NCI-H526 treated with DMSO at 0.1 percent for 48 hours (cell line): ENCODE measurements around the gene UBE2H.

Experiments
- DNase-seq: peaks from one replicate; lab custom pipeline; 2025; lab: John Stamatoyannopoulos, UW

Gene UBE2H

DNA sequence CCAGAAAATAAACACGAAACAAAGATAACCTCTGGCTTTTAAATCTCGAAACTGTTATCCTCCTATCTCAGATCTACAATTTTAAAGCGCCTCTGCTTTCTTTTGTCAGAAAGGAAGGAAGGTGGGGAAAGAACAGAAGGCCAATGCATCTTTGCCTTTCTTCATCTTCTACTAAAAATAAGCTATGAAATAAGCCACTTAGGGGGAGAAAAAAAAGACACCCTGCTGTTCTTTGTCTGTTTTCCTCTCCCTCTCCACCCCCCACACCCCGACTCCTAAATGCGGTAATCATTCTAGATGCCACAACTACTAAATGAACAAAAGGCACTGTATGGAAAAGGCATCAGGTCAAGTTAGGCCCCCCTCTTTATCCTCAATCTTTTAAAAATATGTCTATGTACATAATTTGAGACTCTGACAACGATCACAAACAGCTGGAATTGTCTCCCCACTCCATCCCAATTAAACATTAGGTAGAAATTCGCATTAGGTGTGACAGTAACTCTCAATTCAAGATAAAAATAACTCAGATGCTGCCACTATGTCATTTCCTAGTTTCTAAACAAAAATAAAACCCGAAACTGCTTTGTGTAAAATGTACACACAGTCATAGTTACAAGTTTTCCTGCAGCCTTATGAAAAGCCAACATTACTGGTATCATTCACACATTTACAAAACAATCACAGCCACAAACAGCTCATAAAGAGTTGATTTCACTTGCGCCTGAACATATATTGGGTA is 2.4 kb downstream of the UBE2H start:
- no peak for DNase-seq

DNA sequence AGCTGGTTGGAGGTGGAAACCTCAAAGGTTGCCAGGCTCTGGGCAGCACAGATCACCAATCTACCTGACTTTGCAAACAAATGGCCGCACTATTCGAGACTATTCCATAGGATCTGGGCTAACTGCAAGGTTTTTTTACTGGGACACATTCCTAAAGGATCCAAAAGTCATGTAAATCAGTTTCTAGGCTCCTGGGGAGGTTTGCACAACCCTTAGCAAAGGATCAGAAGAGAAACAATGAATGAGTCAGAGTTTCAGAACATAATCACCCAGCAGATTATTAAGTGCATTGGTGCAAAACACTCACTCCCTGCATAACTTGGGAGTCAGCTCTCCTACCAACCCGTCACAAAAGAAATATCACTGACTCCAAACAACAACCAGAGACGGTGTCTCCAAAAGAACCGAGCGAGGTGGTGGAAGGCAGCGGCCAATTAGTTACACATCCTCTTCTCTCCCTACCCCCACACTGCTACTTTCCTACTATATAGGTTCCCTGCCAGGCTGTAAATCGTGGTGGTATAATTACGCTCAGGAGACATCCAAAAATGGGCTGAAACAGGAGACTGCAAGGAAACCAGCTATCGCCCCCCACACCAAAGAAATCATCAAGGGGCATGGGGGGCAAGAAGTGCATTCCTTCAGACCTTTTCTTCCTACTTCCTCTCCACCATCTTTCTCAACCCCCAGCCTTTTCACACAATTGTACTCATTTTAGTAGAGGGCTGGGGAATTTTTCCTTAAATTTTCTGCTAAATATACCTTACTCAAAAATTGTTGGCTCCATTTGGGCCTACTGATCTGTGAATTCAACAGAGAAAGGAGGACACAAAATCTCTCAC is 3.2 kb downstream of the UBE2H start:
- DNase-seq = peak; percentile 57

GRCh38 chr7:129948877-129949291 is 3.9 kb downstream of the UBE2H start:
- DNase-seq = peak; percentile 95

- no peak for DNase-seq
Measured at GRCh38 chr7:129948338-129948737, 4.4 kb downstream of the UBE2H start.

- DNase-seq = no peak
Measured at GRCh38 chr7:129947701-129948100, 5.1 kb downstream of the UBE2H start.

- no peak for DNase-seq
Measured at GRCh38 chr7:129947049-129947448, 5.7 kb downstream of the UBE2H start.

GRCh38 chr7:129946282-129946681 is 6.5 kb downstream of the UBE2H start:
- no peak for DNase-seq

DNA sequence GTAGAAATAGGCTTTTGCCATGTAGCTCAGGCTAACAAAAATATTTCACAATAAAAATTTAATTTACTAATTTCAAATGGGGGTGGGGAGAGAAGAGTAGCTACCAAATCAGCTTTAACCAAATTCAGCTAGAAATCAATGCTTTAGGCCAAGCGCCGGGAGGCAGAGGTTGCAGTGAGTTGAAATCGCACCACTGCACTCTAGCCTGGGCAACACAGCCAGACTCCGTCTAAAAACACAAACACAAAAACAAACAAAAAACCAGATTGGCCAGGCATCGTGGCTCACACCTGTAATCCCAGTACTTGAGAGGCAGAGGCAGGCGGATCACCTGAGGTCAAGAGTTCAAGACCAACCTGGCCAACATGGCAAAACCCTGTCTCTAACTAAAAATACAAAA is 9.4 kb downstream of the UBE2H start:
- no peak for DNase-seq

DNA sequence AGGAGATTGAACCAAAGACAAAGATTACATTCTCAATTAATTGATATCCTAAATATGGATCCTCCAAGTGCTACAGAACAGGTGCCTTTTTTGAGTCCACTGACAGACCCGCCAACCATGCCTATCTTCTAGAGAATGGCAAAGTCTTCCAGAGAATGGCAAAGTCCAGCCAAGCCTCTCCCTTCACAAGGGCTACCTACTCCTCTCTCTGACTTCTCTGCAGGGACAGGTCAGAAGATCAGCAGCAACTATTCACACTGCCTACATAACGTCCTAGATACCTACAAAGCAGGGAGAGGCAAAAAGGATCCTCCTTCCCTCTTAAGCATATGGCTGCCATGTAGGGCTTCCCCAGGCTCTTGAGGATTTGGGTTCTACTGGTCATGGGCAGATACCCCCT is 12.4 kb downstream of the UBE2H start:
- DNase-seq = no peak

GRCh38 chr7:129939881-129940280 is 12.9 kb downstream of the UBE2H start:
- DNase-seq = no peak

- no peak for DNase-seq
Measured at GRCh38 chr7:129933627-129934026, 19.1 kb downstream of the UBE2H start.

- DNase-seq = no peak
Measured at GRCh38 chr7:129926618-129927017, 26.1 kb downstream of the UBE2H start.

DNA sequence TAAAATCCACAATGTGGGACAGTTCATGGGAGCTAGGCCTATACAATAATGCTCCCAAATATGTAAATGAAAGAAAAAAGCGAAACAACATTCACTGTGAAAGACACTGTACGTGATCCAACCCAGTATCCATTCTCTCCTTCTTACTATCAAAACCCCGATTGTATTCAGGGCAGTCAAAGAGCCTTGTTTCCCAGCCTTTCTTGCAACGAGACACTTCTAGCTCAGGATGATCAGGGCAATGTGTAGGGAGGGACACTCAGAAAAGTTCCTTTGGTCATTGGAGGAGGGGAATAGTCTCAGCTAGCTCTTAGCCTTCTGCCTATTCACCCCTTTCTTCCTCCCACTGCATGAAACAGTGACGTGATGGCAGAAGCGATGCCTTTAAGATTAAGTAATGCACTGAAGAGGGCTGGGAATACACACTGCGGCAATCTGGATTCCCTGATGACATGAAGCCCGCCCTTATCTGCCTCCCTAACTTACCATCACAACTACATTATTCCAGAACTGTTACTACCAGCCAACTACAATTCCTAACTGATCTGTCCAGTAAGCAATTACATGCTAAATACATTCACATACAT is 27.3 kb downstream of the UBE2H start:
- DNase-seq = no peak

GRCh38 chr7:129924602-129925001 is 28.2 kb downstream of the UBE2H start:
- DNase-seq = no peak

DNA sequence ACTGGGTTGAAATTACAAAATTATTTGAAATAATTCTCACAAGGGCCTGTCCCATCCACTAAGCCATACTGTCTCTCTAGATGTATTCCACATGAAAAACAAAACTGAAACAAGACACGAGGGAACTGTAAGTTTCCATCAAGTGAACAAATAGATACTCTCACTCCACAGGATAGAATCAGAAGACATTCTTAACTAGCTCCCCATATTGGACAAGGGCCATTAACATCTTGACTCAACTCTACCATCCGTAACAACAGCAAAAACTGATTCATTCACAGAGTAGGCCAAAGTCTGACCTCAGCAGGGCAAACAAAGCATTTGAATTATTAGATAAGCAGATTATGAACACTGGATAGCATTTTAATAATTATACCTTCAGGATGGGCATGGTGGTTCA is 29.1 kb downstream of the UBE2H start:
- no peak for DNase-seq

GRCh38 chr7:129919492-129919891 is 33.3 kb downstream of the UBE2H start:
- DNase-seq = no peak

GRCh38 chr7:129918922-129919321 is 33.8 kb downstream of the UBE2H start:
- DNase-seq = no peak

- DNase-seq = no peak
Measured at GRCh38 chr7:129917934-129918333, 34.8 kb downstream of the UBE2H start.

- DNase-seq = no peak
Measured at GRCh38 chr7:129914536-129915272, 38.1 kb downstream of the UBE2H start.

DNA sequence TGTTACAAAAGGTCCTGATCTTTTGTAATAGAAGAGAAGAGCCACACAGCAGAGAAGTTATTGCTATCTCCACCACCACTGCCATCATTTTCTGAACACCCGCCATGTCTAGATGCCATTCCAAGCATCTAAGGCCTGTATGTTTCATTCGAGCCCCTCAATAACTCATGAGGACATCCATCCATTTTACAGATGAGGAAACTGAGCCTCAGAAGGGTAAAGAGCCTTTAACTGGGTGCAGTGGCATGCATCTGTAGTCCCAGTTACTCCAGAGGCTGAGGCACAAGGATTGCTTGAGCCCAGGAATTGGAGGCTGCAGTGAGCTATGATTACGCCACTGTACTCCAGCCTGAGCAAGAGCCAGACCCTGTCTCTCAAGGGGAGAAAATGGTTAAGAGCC is 39.3 kb downstream of the UBE2H start:
- no peak for DNase-seq

GRCh38 chr7:129911790-129912189 is 41.0 kb downstream of the UBE2H start:
- no peak for DNase-seq

- DNase-seq = no peak
Measured at GRCh38 chr7:129909669-129910068, 43.1 kb downstream of the UBE2H start.
